PC-3 (cell line): ENCODE results near the gene RBPMS2. TPM values are rescaled to one million over a fixed set of nuclear protein-coding genes. Genes with fewer than 3 reads are reported as not detected.

ENCODE experiments used
- ATAC-seq: fragments of 200-7000 bp; cut with Tn5 transposase; 2 replicates; pipeline ENCODE4 v1.9.1; 2020; ENCODE audit warnings: mild to moderate bottlenecking, moderate library complexity
- BruUV-seq: library from RNA; stranded (reverse); fragments of 400-500 nt; replicated peaks from 2 replicates; lab custom pipeline; 2021; lab: Mats Ljungman, UMichigan
- CTCF ChIA-PET: fragments of 300-600 bp; sonication (Branson Sonifier 250); formaldehyde crosslinking; loops from one replicate; lab custom pipeline; 2022; ENCODE audit warnings: antibody characterized with exemption; lab: Charles Lee
- POLR2A ChIA-PET: fragments of 300-600 bp; sonication (Branson Sonifier 250); formaldehyde crosslinking; loops from one replicate; lab custom pipeline; 2022; ENCODE audit warnings: antibody characterized with exemption; ENCODE audit not compliant: unreplicated experiment; lab: Charles Lee
- DNase-seq: peaks from one replicate; pipeline ENCODE4 v3.0.0-alpha.2; 2015
- H2AFZ ChIP-seq: fragments of 300-600 bp; sonication (generic); 2 replicates; pipeline ENCODE4 v1.6.0; 2016; ENCODE audit warnings: antibody characterized with exemption, low read length
- H3F3A ChIP-seq: fragments of 300-600 bp; sonication (generic); one replicate; pipeline ENCODE4 v1.6.0; 2017; ENCODE audit warnings: antibody characterized with exemption, low read length, control low read depth, mild to moderate bottlenecking; ENCODE audit not compliant: unreplicated experiment
- H3K27ac ChIP-seq: fragments of 300-600 bp; sonication (generic); 2 replicates; pipeline ENCODE4 v1.5.1; 2016; ENCODE audit warnings: mild to moderate bottlenecking, low read length
- H3K27me3 ChIP-seq: fragments of 300-600 bp; sonication (generic); 2 replicates; pipeline ENCODE4 v1.6.1; 2016; ENCODE audit warnings: low read length, mixed read lengths
- H3K36me3 ChIP-seq: fragments of 300-600 bp; sonication (generic); 2 replicates; pipeline ENCODE4 v1.6.1; 2016; ENCODE audit warnings: low read depth, mixed run types, low read length, mixed read lengths
- H3K4me1 ChIP-seq: fragments of 300-600 bp; sonication (generic); 2 replicates; pipeline ENCODE4 v1.5.1; 2016; ENCODE audit warnings: low read length; ENCODE audit not compliant: insufficient read depth
- H3K4me2 ChIP-seq: fragments of 300-600 bp; sonication (generic); 2 replicates; pipeline ENCODE4 v1.6.0; 2016; ENCODE audit warnings: low read length
- H3K4me3 ChIP-seq: fragments of 300-600 bp; sonication (generic); 2 replicates; pipeline ENCODE4 v1.5.1; 2016; ENCODE audit warnings: mild to moderate bottlenecking, low read length, mixed read lengths
- H3K79me2 ChIP-seq: fragments of 300-600 bp; sonication (generic); 2 replicates; pipeline ENCODE4 v1.6.1; 2017; ENCODE audit warnings: low read length, mixed read lengths
- H3K9ac ChIP-seq: fragments of 300-600 bp; sonication (generic); 2 replicates; pipeline ENCODE4 v1.6.0; 2016; ENCODE audit warnings: mild to moderate bottlenecking, low read length
- H3K9me2 ChIP-seq: fragments of 300-600 bp; sonication (generic); replicated peaks from 2 replicates; pipeline ENCODE4 v1.6.1; 2016; ENCODE audit warnings: mixed run types, low read length, mixed read lengths
- H3K9me3 ChIP-seq: fragments of 300-600 bp; sonication (generic); 2 replicates; pipeline ENCODE4 v1.6.1; 2016; ENCODE audit warnings: low read length, mixed read lengths
- H4K20me1 ChIP-seq: fragments of 300-600 bp; sonication (generic); 2 replicates; pipeline ENCODE4 v1.6.1; 2016; ENCODE audit warnings: low read length, mixed read lengths
- EZH2 ChIP-seq: fragments of 300-600 bp; sonication (generic); IDR thresholded peaks from one replicate; pipeline ENCODE4 v1.6.1; 2017; ENCODE audit warnings: antibody characterized with exemption, mild to moderate bottlenecking, low read length; ENCODE audit not compliant: unreplicated experiment
- EZH2phosphoT487 ChIP-seq: fragments of 300-600 bp; sonication (generic); IDR thresholded peaks from 2 replicates; pipeline ENCODE4 v1.6.1; 2018; ENCODE audit warnings: mild to moderate bottlenecking, antibody characterized with exemption, low read length, borderline replicate concordance
- intact Hi-C: fragments of 100-400 bp; cut with micrococcal nuclease; formaldehyde crosslinking; loops from 2 replicates; pipeline ENCODE4 v1.9.0; 2023
- total RNA-seq: library from RNA; depleted of rRNA; stranded (reverse); fragments of >200 nt; gene quantifications from 2 replicates; pipeline ENCODE4 v1.2.3, GENCODE V29; 2014
- TF ChIP-seq, protein P1 (sequence below): fragments of 300-600 bp; sonication (generic); conservative IDR thresholded peaks from 2 replicates; pipeline ENCODE4 v1.5.1; 2017; ENCODE audit warnings: antibody characterized with exemption, low read depth, mild to moderate bottlenecking, low read length

The RBPMS2 gene
- total RNA-seq, 1 experiment from 2014 or later, result not detected

DNA sequence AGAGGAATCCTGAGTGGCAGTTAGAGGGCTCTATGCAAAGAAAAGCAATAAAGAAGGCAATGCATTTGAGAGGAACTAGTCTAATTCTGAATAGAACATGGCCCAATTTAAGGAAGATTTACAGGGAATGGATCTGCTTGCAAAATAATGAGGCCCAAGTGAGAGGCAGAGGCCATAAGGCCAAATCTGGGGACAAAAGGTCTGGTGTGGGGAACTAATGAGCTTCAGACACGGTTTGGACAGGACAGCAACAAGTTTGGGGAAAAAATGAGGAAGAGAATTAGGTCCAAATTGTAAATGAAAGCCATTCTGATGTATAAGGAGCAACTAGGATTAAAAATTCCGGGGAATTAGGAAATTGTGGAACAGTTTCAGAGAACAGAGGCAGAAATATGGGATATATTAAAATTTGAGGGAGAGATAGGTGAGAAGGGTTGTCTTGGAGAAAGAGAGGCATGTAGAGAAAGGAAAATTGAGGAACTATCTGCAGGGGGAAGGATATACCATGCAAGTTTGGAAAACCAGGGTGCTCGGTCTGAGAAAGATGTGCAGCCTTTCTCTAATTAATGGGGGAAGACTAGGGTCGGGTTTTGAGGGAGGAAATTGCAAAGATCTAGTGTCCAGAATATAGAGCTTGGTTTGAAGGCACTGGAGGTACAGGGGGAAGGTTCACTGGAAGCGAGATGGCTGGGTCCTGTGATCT lies 73.8 kb downstream of the RBPMS2 start:
- H3K27ac ChIP-seq, result no peak overlapping the region

GRCh38 chr15:64701051-64701450 lies 74.3 kb downstream of the RBPMS2 start:
- Histone ChIP-seq H3K36me3 (no peaks in the 10 kb centered on the region), H4K20me1 (peaks cover 24% of the 10 kb centered on the region; the same call in 1 of the 2 replicates), H3K9me3 (no peaks in the 10 kb centered on the region), H3K9me2 (no peaks in the 10 kb centered on the region), H3K27ac (no peak overlapping the region), H3K4me1 (peaks cover 39% of the 10 kb centered on the region), H2AFZ (no peak overlapping the region), H3K27me3 (no peaks in the 10 kb centered on the region), H3K4me3 (no peak overlapping the region), H3K79me2 (peaks cover 67% of the 10 kb centered on the region), H3K9ac (no peak overlapping the region), H3F3A (no peaks in the 10 kb centered on the region), H3K4me2 (peak overlapping the region; percentile 84)
- ChIA-PET CTCF (no interaction called here), POLR2A (interaction anchor here (0.7 kb wide), 1 partner anchor 1333 kb away, joined by 3 read pairs; no protein-coding TSS in a partner anchor)
- ATAC-seq, result no peak
- no peak for TF ChIP-seq EZH2
- TF ChIP-seq EZH2phosphoT487, result no peak
- TF ChIP-seq, protein P1, sequence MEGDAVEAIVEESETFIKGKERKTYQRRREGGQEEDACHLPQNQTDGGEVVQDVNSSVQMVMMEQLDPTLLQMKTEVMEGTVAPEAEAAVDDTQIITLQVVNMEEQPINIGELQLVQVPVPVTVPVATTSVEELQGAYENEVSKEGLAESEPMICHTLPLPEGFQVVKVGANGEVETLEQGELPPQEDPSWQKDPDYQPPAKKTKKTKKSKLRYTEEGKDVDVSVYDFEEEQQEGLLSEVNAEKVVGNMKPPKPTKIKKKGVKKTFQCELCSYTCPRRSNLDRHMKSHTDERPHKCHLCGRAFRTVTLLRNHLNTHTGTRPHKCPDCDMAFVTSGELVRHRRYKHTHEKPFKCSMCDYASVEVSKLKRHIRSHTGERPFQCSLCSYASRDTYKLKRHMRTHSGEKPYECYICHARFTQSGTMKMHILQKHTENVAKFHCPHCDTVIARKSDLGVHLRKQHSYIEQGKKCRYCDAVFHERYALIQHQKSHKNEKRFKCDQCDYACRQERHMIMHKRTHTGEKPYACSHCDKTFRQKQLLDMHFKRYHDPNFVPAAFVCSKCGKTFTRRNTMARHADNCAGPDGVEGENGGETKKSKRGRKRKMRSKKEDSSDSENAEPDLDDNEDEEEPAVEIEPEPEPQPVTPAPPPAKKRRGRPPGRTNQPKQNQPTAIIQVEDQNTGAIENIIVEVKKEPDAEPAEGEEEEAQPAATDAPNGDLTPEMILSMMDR, result no peak
- no peak for DNase-seq
- intact Hi-C loops, result no loop called here
- BruUV-seq, result no TSS peak

More for the DNA sequence above, 73.8 kb downstream of the RBPMS2 start:
- H3K9me3 ChIP-seq, result no peaks in the 10 kb centered on the region
- H3K4me3 ChIP-seq, result peak overlapping the region; percentile 93
- POLR2A ChIA-PET, result interaction anchor here (0.7 kb wide), 1 partner anchor 1334 kb away, joined by 3 read pairs; no protein-coding TSS in a partner anchor
- ATAC-seq (no peak), DNase-seq (no peak)
- CTCF ChIA-PET, result interaction anchor here (0.6 kb wide), 1 partner anchor 469 kb away, joined by 16 read pairs; no protein-coding TSS in a partner anchor
- no peaks in the 10 kb centered on the region for H3K27me3 ChIP-seq
- no peaks in the 10 kb centered on the region for H3F3A ChIP-seq
- no peak overlapping the region; the same call in 1 of the 2 replicates for H3K9ac ChIP-seq
- intact Hi-C loops, result no loop called here
- peak overlapping the region; percentile 84 for H3K4me2 ChIP-seq
- H3K9me2 ChIP-seq, result no peaks in the 10 kb centered on the region
- no TSS peak for BruUV-seq
- TF ChIP-seq EZH2phosphoT487 (no peak), EZH2 (no peak)
- TF ChIP-seq, protein P1, result no peak
- peaks cover 39% of the 10 kb centered on the region for H3K4me1 ChIP-seq
- H4K20me1 ChIP-seq, result peaks cover 24% of the 10 kb centered on the region; the same call in 1 of the 2 replicates
- H3K36me3 ChIP-seq, result no peaks in the 10 kb centered on the region
- peaks cover 62% of the 10 kb centered on the region for H3K79me2 ChIP-seq
- H2AFZ ChIP-seq, result no peak overlapping the region
